WERI-Rb-1 (cell line): ENCODE measurements around the gene EGFR.

ENCODE experiments used
- DNase-seq: peaks from one replicate; pipeline ENCODE4 v3.0.0-alpha.2; 2020
- H3K27ac ChIP-seq: fragments of 250-450 bp; sonication (Bioruptor Pico); 2 replicates; pipeline ENCODE4 v1.5.1; 2020; ENCODE audit warnings: mild to moderate bottlenecking, moderate library complexity
- H3K27me3 ChIP-seq: fragments of 250-450 bp; sonication (Bioruptor Pico); 2 replicates; pipeline ENCODE4 v1.5.1; 2021; ENCODE audit warnings: mild to moderate bottlenecking, low read depth, moderate library complexity; ENCODE audit not compliant: insufficient read depth, severe bottlenecking
- H3K36me3 ChIP-seq: fragments of 250-450 bp; sonication (Bioruptor Pico); 2 replicates; pipeline ENCODE4 v1.5.1; 2020; ENCODE audit warnings: mild to moderate bottlenecking, moderate library complexity
- H3K4me3 ChIP-seq: 2 replicates; pipeline ENCODE4 v1.5.1; 2011; ENCODE audit warnings: low read depth, mild to moderate bottlenecking, control low read depth, low read length
- H3K9me3 ChIP-seq: fragments of 250-450 bp; sonication (Bioruptor Pico); 2 replicates; pipeline ENCODE4 v1.5.1; 2021; ENCODE audit warnings: mild to moderate bottlenecking, moderate library complexity; ENCODE audit not compliant: severe bottlenecking
- TF ChIP-seq, protein P1 (sequence below): IDR thresholded peaks from 2 replicates; pipeline ENCODE4 v1.5.1; 2011; ENCODE audit warnings: low read depth, mild to moderate bottlenecking, control low read depth, inconsistent platforms, low read length

The EGFR gene

DNA sequence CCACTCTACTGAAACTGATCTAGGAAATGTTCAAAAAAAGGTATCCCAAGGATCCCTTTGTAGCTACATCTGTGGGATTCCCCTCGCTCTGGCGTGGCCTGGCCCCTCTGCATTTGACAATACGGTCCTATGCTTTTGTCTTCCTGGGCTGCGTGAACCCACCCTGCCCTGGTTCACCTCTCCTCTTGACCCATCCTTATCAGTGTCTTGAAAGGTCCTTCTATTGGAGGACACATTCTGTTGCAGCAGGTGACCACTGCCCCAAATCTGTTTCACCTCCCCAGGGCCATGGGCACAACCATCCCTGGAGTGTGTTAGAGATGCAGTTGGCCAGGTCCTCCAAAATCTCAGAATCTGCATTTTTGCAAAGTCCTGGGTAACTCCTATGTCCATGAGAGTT, 100.8 kb downstream of the EGFR start:
- no peak overlapping the region for H3K4me3 ChIP-seq
- no peak overlapping the region for H3K27ac ChIP-seq

DNA sequence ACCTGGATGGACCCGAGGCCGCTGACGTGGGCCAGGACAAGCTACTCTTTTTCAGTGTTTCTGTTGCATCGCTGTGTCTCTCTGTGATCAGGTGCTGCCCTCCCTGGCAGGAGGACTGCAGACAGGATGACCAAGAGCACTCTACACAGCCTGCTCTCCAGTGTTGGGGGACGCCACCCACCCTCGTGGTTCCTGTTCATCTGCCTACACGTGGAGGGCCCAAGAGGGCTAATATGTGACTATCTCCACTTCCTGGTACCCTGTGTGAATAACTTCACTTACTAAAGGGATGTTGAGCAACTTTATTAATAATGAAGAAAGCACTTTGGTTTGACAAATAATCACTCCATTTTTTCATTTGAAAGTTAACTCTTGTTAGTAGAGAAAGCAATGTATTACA, 101.3 kb downstream of the EGFR start:
- Histone ChIP-seq H3K36me3 (no peaks in the 10 kb centered on the region), H3K27me3 (peaks cover 6% of the 10 kb centered on the region), H3K27ac (no peak overlapping the region), H3K4me3 (no peak overlapping the region), H3K9me3 (no peaks in the 10 kb centered on the region)
- no peak for DNase-seq
- TF ChIP-seq, protein P1, sequence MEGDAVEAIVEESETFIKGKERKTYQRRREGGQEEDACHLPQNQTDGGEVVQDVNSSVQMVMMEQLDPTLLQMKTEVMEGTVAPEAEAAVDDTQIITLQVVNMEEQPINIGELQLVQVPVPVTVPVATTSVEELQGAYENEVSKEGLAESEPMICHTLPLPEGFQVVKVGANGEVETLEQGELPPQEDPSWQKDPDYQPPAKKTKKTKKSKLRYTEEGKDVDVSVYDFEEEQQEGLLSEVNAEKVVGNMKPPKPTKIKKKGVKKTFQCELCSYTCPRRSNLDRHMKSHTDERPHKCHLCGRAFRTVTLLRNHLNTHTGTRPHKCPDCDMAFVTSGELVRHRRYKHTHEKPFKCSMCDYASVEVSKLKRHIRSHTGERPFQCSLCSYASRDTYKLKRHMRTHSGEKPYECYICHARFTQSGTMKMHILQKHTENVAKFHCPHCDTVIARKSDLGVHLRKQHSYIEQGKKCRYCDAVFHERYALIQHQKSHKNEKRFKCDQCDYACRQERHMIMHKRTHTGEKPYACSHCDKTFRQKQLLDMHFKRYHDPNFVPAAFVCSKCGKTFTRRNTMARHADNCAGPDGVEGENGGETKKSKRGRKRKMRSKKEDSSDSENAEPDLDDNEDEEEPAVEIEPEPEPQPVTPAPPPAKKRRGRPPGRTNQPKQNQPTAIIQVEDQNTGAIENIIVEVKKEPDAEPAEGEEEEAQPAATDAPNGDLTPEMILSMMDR = no peak

More for the DNA sequence above, 100.8 kb downstream of the EGFR start:
- Histone ChIP-seq H3K9me3 (no peaks in the 10 kb centered on the region), H3K27me3 (peaks cover 2% of the 10 kb centered on the region), H3K36me3 (no peaks in the 10 kb centered on the region)
- TF ChIP-seq, protein P1 = no peak
- DNase-seq = no peak

GRCh38 chr7:55120501-55121198, 101.8 kb downstream of the EGFR start:
- TF ChIP-seq, protein P1 = no peak
- Histone ChIP-seq H3K9me3 (no peaks in the 10 kb centered on the region), H3K27me3 (peaks cover 4% of the 10 kb centered on the region), H3K36me3 (no peaks in the 10 kb centered on the region), H3K4me3 (no peak overlapping the region), H3K27ac (no peak overlapping the region)
- no peak for DNase-seq

GRCh38 chr7:55121249-55121648, 102.4 kb downstream of the EGFR start:
- H3K36me3 ChIP-seq = no peaks in the 10 kb centered on the region
- no peak for DNase-seq
- H3K9me3 ChIP-seq = no peaks in the 10 kb centered on the region
- H3K27ac ChIP-seq = no peak overlapping the region
- peaks cover 4% of the 10 kb centered on the region for H3K27me3 ChIP-seq
- TF ChIP-seq, protein P1 = no peak
- no peak overlapping the region for H3K4me3 ChIP-seq

- TF ChIP-seq, protein P1 = no peak
- Histone ChIP-seq H3K27ac (no peak overlapping the region), H3K27me3 (peaks cover 4% of the 10 kb centered on the region), H3K4me3 (no peak overlapping the region), H3K9me3 (no peaks in the 10 kb centered on the region), H3K36me3 (no peaks in the 10 kb centered on the region)
- DNase-seq = no peak
Observed at GRCh38 chr7:55122263-55122662, 103.4 kb downstream of the EGFR start.
